HG03045 (cell line): ENCODE results near the gene ETDC.
A peak's percentile ranks its signal among the peaks of the same experiment; 100 is the strongest.
"Not testable (repeated sequence)": the region's sequence is repeated elsewhere in the genome, so short reads cannot be mapped to it uniquely, and the experiment has no call there.

Experiments
- ATAC-seq: cut with Tn5 transposase; IDR thresholded peaks from one replicate; pipeline ENCODE4 v1.9.1; 2021; ENCODE audit warnings: mild to moderate bottlenecking, moderate library complexity; ENCODE audit not compliant: unreplicated experiment

ETDC gene

DNA sequence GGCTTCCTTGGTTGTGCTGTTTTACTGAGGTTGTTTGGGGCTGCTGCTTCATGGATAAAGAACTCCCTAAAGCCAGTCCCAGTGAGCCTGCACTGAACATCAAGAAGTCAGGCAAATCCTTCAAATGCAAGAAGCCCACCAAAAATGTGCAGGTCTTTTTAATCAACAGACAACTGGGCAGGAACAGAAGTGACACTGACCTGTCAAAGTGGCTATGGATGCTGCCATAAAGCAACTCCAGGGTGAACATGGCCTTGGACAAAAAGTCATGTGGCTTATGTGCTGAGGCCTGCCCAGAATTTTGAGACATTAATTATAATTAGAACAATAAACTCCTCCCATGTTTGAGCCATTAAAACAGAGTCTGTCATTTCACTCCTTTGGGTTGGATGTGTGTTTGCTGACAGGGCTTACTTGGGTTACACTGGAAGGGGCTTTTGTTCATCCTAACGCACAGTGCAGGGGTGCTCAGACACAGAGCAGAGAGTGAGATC is at the start of gene ETDC:
TSS of gene ETDC (plus strand) at position 51 of the 494 bp plus-strand sequence. CDS start at position 51, 0 bp downstream.
- no peak for ATAC-seq

DNA sequence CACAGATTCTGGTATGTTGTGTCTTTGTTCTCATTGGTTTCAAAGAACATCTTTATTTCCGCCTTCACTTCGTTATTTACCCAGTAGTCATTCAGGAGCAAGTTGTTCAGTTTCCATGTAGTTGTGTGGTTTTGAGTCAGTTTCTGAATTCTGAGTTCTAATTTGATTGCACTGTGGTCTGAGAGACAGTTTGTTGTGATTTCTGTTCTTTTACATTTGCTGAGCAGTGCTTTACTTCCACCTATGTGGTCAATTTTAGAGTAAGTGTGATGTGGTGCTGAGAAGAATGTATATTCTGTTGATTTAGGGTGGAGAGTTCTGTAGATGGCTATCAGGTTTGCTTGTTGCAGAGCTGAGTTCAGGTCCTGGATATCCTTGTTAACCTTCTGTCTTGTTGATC is 48.3 kb upstream of the ETDC start:
- not testable (repeated sequence) for ATAC-seq

DNA sequence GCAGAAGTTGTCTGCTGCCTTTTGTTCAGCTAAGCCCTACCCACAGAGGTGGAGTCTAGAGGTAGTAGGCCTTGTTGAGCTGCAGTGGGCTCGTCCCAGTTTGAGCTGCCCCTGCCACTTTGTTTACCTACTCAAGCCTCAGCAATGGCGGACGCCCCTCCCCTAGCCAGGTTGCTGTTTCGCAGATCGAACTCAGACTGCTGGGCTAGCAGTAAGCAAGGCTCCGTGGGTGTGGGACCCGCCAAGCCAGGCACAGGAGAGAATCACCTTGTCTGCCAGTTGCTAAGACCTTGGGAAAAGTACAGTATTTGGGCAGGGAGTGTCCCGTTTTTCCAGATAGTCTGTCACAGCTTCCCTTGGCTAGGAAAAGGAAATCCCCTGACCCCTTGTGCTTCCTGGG is 45.9 kb upstream of the ETDC start:
- not testable (repeated sequence) for ATAC-seq

DNA sequence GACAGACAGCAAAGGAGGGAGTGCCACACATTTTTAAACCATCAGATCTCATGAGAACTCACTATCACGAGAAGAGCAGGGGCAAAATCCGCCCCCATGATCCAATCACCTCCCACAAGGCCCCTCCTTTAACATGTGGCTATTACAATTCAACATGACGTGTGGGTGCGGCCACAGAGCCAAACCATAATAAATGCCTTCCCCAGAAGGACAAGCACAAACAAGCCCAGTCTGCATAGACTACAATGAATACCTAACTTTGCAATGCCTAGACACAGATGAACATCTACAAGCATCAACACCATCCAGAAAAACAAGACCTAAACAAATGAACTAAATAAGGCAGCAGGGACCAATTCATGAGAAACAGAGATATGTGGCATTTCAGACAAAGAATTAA is 45.1 kb upstream of the ETDC start:
- no peak for ATAC-seq

DNA sequence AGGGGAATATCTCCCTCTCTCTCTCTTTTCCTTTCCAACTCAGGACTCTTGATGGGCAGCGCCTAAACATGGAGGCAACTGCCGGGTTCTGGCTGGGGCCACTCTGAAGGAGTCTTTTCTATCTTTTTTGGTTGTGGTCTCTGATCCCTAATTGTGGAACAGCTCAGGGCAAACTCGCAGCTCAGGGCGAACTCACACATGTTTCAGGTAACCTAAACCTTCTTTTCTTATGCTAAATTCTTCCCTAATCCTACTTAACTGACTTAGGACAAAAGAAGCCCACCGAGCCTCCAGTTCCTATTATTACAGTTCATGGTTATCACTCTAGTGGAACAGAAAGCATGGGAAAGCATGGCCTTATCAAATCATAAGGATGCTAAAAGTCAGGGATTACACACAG is 36.1 kb upstream of the ETDC start:
- ATAC-seq: no peak

DNA sequence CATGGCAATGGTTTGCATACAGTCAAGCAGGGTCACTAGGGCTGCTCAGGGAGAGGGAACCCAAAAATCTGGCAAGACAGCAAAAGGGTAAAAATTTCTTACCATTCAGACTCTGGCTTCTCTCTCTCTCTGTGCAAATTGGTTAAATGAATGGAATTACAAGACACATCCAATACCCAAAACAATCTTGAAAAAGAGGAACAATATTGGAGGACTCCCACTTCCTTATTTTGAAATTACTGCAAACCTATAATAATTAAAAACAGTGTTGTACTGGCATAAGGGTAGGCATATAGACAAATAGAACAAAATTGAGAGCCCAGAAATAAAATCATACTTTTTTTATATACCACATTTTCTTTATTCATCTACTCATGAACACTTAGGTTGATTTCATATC is 33.3 kb upstream of the ETDC start:
- ATAC-seq: no peak

DNA sequence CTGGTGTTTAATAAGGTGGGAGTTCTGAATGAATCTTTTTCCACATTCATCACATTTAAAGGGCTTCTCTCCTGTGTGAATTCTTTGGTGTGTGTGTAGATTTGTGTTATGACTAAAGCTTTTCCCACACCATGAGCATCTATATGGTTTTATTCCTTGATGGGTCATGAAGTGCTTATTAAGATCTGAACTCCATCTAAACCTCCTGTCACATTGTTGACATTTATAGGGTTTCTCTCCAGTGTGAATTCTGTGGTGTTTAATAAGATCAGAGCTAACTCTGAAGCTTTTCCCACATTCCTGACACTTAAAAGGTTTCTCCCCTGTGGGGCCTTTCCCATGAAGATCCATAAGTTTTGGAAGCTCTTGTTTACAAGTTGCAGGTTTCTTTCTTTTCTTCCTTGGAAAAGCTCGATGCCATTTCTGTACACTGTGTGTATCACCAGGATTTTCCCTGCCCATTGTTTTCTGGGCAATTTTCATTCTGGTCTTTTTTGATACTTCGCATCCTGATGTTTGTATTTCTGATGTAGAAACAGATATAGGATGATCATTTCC is 21.9 kb upstream of the ETDC start:
- ATAC-seq: no peak

DNA sequence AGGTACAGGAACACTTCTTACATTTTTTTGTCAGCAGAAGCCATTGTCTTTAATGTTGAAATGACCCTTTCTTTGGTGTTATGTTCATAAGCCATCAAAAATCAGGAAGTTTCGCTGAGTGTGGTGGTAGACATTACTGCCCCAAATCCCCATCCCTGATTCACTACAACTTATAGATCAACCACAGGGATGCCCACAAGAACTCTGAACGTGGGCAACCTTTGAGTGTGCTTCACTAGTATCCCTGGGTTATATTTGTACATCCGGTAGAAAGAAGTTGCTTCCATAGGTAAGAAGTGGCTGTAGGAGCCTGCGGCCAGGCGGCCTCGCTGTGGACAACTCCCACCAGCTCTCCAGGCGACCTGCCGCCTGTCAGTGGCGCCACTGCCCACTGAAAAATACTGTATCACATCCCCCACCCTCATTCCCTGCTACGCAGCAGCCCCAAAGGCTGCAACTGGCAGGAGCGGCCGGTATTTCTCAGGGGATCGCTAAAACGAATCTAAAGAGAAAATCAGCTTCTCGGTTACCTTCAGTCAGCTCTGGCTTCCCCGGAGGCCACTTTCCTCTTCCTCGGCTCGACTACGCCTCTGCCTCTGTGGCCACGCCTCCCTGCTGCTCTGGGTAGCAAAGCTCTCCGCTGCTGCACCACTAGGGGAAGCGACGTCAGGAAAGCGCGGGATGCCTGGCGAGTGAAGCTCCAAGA is 13.9 kb upstream of the ETDC start:
- peak; percentile 79 for ATAC-seq

DNA sequence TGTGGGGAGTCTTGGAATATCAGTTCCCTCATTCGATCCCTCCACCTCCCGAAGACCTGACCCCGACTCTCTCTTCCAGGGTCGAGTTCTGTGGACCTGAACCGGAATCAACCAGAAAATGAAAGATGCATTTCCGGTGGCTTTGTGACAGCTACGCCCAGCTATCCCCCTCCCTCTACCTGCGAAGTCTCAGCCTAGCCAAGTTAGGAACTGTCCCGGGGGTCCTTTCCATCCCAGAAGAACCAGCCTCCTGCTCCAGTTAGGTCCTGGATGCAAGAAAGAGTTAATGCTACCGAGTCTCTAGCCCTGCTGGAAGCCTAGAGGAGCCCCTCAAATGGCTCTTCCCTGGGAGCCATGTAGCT is 13.4 kb upstream of the ETDC start:
- peak; percentile 36 for ATAC-seq

DNA sequence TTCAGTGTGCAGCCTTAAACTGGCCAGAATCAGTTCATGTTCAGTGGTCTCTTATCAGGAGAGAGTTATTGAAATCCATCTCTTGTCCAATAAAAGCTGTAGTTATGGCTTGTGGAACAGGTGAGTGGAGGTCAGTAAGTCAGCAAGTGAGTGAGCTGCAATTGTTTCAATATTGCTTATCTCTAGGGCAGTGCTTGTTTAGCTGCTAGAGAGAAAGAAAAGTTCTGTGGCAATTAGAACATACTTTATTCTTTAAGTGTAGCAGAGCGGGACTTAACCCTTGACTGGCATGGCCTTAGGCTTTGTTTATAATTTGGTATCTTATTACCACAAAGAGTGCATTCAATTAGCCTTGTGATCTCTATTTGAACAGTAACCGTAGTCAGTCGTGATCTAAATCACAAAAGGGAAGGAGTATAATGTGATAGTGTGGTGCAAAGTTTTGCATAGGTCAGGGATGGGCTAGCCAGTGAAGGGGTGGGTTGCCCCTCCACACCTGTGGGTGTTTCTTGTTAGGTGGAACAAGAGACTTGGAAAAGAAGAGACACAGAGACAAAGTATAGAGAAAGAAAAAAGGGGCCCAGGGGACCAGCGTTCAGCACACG is 6.9 kb upstream of the ETDC start:
- no peak for ATAC-seq

DNA sequence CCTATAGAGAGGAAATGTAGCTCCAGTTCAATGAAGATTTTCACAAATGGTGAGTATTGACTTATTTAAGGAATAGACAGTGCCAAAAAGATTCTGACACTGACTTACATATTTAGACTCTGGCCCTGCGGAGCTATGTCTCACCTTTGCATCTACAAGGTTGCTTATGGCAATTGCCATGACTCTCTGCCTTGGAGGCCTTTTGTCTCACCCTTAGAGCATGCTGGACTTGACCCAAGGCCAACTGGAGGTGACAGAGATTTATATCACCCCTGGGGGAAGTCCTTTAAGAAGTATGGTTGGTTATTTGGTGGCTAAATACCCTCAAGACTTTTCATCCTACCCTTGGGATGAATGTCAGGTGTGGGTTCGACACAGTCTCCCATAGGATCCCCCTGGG is 4.5 kb upstream of the ETDC start:
- no peak for ATAC-seq

DNA sequence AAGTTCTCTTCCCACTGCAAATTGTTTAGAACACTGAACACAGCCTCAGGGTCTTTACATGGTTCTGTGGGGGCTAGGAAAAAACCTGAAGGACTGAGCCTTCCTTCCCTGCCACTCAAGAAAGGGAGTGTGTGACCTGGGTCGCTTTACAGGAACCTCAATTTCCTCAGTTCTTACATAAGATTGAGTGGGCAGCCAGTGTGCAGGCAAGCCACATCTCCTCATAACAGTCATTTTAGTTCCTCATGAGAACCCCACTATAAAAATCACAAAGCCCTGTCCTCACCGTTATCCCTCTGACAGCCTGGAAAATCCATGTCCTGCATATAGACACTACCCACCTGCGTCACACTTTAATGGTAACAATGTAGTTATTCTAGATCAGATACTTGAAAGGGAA is 2.1 kb upstream of the ETDC start:
- no peak for ATAC-seq

DNA sequence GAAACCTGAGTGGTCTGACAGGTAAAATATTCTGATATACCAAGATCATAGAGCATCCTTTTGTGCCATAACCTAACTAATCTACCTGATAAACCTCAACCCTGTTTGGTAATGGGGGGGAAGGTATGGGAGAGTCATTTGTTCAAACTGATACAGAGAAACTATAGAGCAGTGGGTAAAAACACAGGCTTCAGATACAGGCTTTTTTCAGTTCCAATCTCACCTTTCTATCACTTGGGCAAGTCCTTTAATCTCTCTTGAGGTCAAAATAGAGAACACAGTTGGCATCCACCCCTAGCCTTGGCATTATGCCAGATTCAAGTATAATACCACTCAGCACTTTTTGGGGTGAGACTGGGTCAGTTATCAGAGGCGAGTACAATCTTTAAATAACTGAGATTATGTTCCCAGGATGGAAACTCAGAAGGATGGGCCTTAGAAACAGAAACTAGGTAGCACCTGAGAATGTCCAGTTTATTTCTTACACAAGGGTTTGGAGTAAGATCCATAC is 880 bp upstream of the ETDC start:
- ATAC-seq: no peak

DNA sequence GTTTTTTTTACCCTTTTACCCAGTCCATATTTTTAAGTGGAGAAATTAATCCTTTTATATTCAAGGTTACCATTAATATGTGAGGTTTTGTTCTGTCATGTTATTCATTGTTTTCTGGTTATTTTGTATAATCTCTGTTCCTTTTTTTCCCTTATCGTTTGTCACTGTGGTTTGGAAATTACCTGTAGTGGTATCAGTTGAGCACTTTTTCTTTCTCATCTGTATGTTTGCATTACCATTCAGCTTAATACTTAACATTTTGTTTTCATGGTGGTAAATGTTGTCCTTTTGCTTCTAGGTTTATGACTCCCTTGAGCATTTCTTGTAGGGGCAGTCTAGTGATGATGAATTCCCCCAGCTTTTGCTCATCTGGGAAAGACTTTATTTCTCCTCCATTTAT is 6.6 kb downstream of the ETDC start:
- ATAC-seq: no peak

DNA sequence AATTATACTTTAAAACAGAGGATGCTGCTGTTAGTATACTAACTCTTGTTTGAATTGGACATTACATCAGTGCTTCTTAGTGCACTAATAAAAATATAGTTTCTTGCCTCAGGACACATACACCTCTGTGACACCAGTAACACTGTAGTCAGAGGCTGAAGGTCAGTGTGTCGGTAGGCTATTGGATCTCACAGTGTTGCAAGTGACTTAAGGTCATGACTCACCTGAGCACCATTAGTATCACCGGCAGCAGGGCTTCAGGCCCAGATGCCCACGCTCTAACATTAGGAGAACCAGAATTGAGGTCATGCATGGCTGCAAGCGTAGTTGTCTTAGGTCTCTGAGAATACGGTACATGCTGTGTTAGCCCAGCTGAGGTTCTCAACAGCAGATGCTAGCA is 15.2 kb downstream of the ETDC start:
- no peak for ATAC-seq

DNA sequence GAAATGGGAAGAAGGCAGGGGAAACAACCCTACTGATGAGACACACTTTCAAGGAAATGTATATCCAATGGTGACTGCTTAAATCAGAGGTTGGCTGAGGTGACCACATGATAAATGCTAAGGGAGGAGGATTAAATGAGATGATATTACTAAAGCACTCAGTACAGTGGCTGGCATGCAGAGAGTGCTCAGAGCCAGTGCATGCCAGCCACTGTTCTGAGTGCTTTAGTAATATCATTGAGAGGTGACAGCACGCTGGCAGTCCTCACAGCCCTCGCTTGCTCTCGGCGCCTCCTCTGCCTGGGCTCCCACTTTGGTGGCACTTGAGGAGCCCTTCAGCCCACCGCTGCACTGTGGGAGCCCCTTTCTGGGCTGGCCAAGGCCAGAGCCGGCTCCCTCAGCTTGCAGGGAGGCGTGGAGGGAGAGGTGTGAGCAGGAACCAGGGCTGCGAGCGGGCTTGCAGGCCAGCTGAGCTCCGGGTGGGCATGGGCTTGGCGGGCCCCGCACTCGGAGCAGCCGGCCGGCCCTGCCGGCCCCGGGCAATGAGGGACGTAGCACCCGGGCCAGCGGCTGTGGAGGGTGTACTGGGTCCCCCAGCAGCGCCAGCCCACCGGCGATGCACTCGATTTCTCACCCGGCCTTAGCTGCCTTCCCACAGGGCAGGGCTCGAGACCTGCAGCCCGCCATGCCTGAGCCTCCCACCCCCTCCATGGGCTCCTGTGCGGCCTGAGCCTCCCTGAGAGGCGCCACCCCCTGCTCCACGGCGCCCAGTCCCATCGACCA is 15.9 kb downstream of the ETDC start:
- ATAC-seq: not testable (repeated sequence)

DNA sequence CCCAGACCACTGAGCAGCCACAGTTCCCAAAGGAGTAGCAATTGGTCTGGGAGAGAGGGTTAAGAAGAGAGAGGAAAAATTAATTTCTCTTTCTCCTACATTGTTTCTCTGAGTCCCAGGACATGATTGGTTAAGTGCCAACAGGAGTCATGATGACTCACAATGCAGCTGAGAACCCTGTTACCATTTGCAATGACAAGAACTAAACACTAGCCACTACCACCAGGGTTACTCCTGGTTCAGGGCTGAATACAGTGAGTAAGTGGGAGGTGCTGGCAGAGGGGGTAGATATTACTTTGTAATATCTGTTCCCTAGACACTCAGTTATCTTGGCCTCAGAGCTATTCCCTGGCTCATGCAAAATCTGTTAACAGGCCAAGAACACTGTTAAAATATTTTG is 18.0 kb downstream of the ETDC start:
- no peak for ATAC-seq

DNA sequence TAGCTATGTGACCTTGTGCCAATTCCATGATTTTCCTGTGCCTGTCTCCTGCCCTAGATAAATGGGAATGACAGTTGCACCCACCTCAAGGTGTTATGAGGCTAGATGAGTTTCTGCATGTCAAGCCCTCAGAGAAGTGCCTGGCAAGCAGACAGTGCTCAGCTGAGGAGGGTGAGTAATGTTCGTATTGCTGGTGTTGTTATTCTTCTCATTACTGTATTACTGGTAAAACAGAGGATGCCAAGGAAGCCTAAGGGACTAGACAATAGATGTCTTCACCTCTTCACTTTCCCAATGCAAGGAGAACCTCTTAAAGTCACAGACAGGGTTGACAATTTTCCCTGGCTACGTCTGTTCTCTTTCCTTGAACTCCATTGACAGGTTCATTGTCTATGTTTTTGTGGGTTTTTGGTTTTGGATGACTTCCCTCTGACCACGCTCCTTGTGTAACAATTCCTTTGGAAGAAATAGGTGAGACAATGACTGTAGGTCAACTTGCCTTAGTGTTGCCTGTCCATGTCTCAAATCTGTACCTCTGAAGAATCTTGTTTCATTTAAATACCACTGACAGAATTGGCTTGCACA is 19.2 kb downstream of the ETDC start:
- no peak for ATAC-seq

DNA sequence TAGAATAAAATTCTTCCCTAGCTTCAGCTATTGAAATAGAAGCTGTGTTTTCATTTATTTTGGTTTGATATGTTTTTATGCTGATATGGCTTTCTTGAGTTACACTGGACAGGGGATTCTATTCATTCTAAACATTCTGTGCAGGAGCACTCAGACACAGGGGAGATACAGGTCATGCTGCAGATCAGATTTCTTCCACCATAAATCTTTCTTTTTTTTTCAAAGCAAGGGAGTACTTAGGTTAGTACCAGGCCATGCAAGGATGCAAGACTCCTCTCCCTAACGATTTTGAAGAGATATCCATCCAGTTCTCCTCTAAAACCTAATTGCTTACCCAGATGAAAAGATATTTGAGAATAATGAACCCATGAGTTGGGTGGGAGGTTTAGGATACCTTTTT is 21.4 kb downstream of the ETDC start:
- ATAC-seq: no peak

DNA sequence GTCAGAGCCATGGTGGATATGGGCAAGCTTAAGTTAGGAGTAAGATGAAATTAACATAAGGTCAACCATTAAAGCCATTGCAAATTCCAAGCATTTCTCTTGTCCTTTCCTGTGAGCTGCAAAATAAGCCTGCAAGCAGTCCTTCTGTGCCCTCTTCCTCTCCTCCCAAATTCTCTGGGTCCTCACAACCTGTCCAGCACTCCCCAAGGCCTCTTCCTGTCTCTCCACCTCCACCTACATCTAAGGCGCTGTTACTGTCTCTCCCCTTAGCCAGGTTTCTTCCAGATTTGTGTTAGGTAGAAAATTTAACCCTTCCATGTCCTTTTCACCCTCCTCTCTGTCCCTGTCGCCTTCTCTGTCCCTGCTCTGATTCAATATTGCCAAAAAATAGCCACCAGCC is 22.2 kb downstream of the ETDC start:
- no peak for ATAC-seq

DNA sequence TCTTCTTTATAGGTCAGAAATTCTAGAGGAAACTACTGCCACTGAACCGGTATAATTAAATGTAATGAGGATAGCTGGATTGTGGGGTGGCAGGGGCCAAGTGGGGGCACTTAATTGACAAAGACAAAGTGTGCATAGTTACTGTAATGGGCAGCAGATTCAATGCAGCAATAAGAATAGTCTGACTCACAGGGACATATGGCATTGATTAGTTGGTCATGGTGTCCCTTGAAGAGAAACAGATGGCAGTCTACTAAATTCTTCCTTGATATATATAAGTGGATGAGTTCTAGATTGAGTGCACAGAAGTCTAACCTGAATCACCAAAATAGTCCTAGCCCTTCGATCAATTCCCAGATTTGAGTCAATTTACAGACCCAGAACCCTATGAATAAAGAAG is 31.6 kb downstream of the ETDC start:
- no peak for ATAC-seq
